BLaER1 (cell line): ENCODE measurements around the gene NFE2L3.

ENCODE experiments used
- H3K27ac ChIP-seq: shearing (Covaris generic); formaldehyde crosslinking; 2 replicates; pipeline ENCODE4 v1.8.1; 2022
- H3K27me3 ChIP-seq: shearing (Covaris generic); formaldehyde crosslinking; 2 replicates; pipeline ENCODE4 v1.8.1; 2022
- H3K36me3 ChIP-seq: shearing (Covaris generic); formaldehyde crosslinking; 2 replicates; pipeline ENCODE4 v1.8.1; 2022
- H3K4me1 ChIP-seq: shearing (Covaris generic); formaldehyde crosslinking; 2 replicates; pipeline ENCODE4 v1.8.1; 2022
- H3K4me2 ChIP-seq: shearing (Covaris generic); formaldehyde crosslinking; 2 replicates; pipeline ENCODE4 v1.8.1; 2022
- H3K4me3 ChIP-seq: shearing (Covaris generic); formaldehyde crosslinking; 2 replicates; pipeline ENCODE4 v1.8.1; 2022
- H3K9ac ChIP-seq: shearing (Covaris generic); formaldehyde crosslinking; 2 replicates; pipeline ENCODE4 v1.8.1; 2022
- H3K9me3 ChIP-seq: shearing (Covaris generic); formaldehyde crosslinking; 2 replicates; pipeline ENCODE4 v1.8.1; 2022
- H4K20me1 ChIP-seq: shearing (Covaris generic); formaldehyde crosslinking; 2 replicates; pipeline ENCODE4 v1.8.1; 2022
- Cebpa-rat ChIP-seq: shearing (Covaris generic); IDR thresholded peaks from 2 replicates; pipeline ENCODE4 v1.8.1; 2022

Gene NFE2L3

DNA sequence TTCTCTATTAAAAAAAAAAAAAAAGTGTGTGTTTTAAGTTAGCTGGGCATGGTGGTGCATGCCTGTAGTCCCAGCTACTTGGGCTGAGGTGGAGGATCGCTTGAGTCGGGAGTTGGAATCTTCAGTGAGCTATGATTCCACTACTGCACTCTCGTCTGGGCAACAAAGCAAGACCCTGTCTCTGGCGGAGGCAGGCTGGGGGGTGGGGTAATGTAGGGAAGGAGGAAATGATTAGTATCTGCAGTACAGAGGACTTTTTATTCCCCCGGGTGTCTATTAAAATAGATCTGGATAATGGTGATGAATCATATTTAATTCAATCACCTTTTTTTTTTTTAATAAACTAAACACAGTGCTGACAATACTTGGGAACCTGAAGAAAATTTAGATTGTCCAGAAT is 56.0 kb downstream of the NFE2L3 start:
- no peak for TF ChIP-seq Cebpa-rat
- peaks cover 97% of the 10 kb centered on the region for H4K20me1 ChIP-seq
- peaks cover 77% of the 10 kb centered on the region for H3K36me3 ChIP-seq
- no peak overlapping the region for H3K4me3 ChIP-seq
- no peaks in the 10 kb centered on the region for H3K9me3 ChIP-seq
- H3K27ac ChIP-seq: peak overlapping the region; percentile 32; the same call in 1 of the 2 replicates
- H3K4me2 ChIP-seq: peak overlapping the region; percentile 89
- peaks cover 46% of the 10 kb centered on the region for H3K4me1 ChIP-seq
- peak overlapping the region; percentile 38; the same call in 1 of the 2 replicates for H3K9ac ChIP-seq
- H3K27me3 ChIP-seq: no peaks in the 10 kb centered on the region

DNA sequence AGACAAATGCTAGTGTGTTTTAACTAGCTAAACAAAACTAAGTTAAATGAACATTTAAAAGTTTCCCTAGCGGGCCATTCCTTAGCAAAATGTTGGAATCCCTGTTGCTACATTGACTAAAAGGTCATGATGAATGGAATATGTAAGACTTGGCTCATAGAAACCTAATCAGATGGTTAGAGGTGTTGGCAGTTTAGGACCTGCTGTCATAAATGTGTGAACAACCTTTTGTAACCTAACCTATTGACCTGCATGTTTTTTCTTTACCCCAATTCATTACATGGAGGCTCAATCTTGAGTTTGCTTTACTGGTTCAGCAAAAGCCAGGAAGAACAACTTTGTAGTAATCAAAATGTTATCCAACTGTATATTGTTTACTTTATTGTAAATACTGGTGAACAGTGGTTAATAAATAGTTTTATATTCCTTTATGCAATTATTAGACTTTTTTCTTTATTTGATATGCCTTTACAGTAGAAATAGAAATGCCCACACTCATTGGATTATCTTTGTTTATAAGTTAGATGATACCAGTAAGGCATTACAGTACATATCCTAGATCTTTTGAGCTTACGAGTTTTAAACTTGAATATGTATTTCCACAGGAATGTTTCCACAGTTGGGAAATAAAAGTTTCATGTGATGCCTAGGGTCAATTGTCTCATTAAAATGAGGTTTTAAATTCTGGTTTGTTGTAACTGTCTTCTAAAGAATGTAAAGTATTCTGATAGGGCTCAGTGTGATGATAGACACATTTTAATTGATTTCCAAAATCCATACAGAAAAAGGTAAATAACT is 61.1 kb downstream of the NFE2L3 start:
- H3K4me3 ChIP-seq: no peak overlapping the region

DNA sequence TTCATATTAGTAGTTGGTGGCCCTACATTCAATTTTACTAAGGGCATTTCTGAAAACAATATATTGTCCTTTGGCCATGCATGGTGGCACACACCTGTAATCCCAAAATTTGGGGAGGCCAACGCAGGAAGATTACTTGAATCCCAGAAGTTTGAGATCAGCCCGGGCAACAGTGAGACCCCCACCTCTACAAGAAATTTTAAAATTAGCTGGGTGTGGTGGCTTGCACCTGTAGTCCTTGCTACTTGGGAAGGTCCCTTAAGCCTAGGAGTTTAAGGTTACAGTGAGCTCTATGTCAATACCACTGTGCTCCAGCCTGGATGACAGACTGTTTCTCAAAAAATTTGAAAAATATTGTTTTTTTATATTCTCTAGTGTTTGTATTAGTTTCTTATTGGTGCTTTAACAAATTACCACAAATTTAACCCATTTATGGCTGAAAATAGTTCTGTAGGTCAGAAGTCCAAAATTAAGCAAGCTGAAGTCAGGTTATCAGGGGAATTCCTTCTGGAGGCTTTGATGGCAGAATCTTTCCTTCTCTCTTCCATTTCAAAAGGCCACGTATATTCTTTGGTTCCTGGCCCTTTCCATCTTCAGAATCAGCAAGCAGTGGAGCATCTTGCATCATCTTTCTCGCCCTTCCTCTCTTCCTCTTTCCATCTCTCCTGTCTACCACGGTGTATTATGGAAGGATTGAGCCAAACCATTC is 62.0 kb downstream of the NFE2L3 start:
- Histone ChIP-seq H4K20me1 (peaks cover 37% of the 10 kb centered on the region), H3K36me3 (peaks cover 49% of the 10 kb centered on the region), H3K4me3 (no peak overlapping the region), H3K4me1 (no peaks in the 10 kb centered on the region), H3K27ac (no peak overlapping the region), H3K9ac (no peak overlapping the region), H3K27me3 (no peaks in the 10 kb centered on the region), H3K9me3 (no peaks in the 10 kb centered on the region), H3K4me2 (no peak overlapping the region)
- TF ChIP-seq Cebpa-rat: no peak

More for the DNA sequence above, 61.1 kb downstream of the NFE2L3 start:
- Histone ChIP-seq H3K9ac (no peak overlapping the region), H3K4me2 (no peak overlapping the region), H3K4me1 (peaks cover 6% of the 10 kb centered on the region), H3K9me3 (no peaks in the 10 kb centered on the region), H4K20me1 (peaks cover 46% of the 10 kb centered on the region), H3K36me3 (peaks cover 58% of the 10 kb centered on the region), H3K27ac (no peak overlapping the region), H3K27me3 (no peaks in the 10 kb centered on the region)
- no peak for TF ChIP-seq Cebpa-rat

DNA sequence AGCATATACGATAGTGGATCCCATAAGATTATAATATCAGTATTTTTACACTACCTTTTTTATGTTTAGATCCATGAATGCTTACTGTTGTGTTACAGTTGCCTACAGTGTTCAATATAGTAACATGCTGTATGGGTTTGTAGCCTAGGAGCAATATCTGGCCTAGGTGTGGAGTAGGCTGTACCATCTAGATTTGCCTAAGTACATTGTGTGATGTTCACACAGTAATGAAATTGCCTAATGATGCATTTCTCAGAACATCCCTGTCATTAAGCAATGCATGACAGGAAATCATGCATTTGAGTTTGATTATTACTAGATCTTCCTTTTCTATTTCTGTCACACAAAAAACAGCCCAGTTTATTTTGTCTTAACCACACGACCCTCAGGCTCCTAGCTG is 64.1 kb downstream of the NFE2L3 start:
- no peak overlapping the region for H3K4me3 ChIP-seq
- no peak overlapping the region for H3K9ac ChIP-seq
- H3K4me2 ChIP-seq: no peak overlapping the region
- H3K4me1 ChIP-seq: no peaks in the 10 kb centered on the region
- H3K27me3 ChIP-seq: no peaks in the 10 kb centered on the region
- no peaks in the 10 kb centered on the region for H3K9me3 ChIP-seq
- no peak for TF ChIP-seq Cebpa-rat
- peaks cover 28% of the 10 kb centered on the region for H3K36me3 ChIP-seq
- no peak overlapping the region for H3K27ac ChIP-seq
- H4K20me1 ChIP-seq: peaks cover 16% of the 10 kb centered on the region

DNA sequence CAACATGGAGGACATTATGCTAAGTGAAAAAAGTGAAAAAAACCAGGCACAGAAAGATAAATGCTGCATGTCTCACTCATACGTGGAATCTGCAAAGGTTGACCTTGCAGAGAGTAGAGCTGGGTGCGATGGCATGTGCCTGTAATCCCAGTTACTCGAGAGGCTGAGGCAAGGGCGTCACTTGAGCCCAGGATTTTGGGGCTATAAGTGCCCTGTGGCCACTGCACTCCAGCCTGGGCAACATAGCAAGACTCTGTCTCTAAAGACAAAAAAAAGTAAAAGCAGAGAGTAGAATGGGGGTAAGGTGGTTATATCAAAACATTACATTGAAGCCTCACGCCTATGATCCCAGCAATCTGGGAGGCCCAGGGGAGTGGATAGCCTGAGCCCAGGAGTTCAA is 72.4 kb downstream of the NFE2L3 start:
- H3K27ac ChIP-seq: no peak overlapping the region
- no peak overlapping the region for H3K9ac ChIP-seq
- H3K4me2 ChIP-seq: no peak overlapping the region
- no peaks in the 10 kb centered on the region for H4K20me1 ChIP-seq
- peaks cover 2% of the 10 kb centered on the region; the same call in 1 of the 2 replicates for H3K9me3 ChIP-seq
- no peaks in the 10 kb centered on the region for H3K27me3 ChIP-seq
- no peak overlapping the region for H3K4me3 ChIP-seq
- no peaks in the 10 kb centered on the region for H3K36me3 ChIP-seq
- no peak for TF ChIP-seq Cebpa-rat
- no peaks in the 10 kb centered on the region for H3K4me1 ChIP-seq

DNA sequence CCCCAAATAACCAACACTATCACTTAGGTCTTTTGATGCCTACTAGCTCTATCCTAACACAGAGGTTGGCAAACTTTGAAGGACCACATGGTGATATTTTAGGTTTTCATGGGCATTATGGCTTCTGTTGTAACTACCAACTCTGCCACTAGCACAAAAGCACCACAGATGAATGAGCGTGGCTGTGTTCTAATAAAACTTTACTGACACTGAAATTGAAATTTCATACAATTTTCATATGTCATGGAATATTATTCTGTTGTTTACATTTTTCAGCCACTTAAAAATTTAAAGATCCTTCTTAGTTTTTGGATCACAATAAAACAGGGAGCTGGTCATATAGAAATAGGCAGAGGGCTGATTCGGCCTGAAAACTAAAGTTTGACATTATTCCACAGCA is 76.0 kb downstream of the NFE2L3 start:
- Histone ChIP-seq H3K36me3 (no peaks in the 10 kb centered on the region), H3K27me3 (no peaks in the 10 kb centered on the region), H3K4me3 (no peak overlapping the region), H3K4me2 (no peak overlapping the region), H3K4me1 (no peaks in the 10 kb centered on the region), H3K9me3 (peaks cover 3% of the 10 kb centered on the region; the same call in 1 of the 2 replicates), H4K20me1 (no peaks in the 10 kb centered on the region), H3K9ac (no peak overlapping the region), H3K27ac (no peak overlapping the region)
- no peak for TF ChIP-seq Cebpa-rat

DNA sequence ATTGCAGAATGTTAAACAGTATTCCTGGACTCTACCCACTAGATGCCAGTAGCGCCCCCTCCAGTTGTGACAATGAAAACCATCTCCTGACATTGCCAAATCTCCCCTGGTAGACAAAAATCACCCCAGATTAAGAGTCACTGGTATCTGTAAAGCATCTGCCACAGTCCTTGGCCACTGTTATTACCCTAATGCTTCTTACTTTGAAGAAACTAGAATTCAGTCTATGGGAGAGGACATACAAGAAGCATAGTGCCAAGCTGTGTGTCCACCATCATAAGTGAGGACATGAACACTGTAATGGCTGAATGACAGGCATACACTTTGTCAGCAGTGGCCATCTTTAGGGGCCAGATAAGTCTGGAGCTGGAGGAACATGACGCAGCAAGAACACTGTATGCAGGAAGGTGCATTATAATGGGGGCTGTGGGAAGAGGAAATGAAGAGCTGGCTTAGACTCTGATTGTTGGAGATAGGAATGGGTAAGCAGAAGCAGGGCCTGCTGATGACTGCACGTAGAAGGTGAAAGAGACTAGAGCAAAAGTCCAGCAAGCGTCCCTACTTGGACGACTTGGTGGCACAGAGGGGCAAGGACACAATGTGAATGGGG is 82.0 kb downstream of the NFE2L3 start:
- Histone ChIP-seq H3K27me3 (no peaks in the 10 kb centered on the region), H3K4me1 (no peaks in the 10 kb centered on the region), H3K4me3 (no peak overlapping the region), H3K9me3 (peaks cover 3% of the 10 kb centered on the region; the same call in 1 of the 2 replicates), H3K36me3 (no peaks in the 10 kb centered on the region), H3K4me2 (no peak overlapping the region), H3K9ac (no peak overlapping the region), H4K20me1 (no peaks in the 10 kb centered on the region), H3K27ac (no peak overlapping the region)
- TF ChIP-seq Cebpa-rat: no peak
